ENCODE results near the gene YPEL1.

GRCh38 chr22:21702094-21702493, 33.5 kb downstream of the YPEL1 start:
- no peak for TF ChIP-seq GATA3 (IDR thresholded peaks at IDR 0.05; ENCODE audit: low read depth, low read length)
- no peak for TF ChIP-seq GATA2 (IDR thresholded peaks at IDR 0.05; ENCODE audit: low read depth, low read length)
